PC-9 (cell line): ENCODE measurements around the gene NEUROD2. TPM values are rescaled to one million over a fixed set of nuclear protein-coding genes. Genes with fewer than 3 reads are reported as not detected.

Experiments used
- BruUV-seq: library from RNA; stranded (reverse); fragments of 400-500 nt; replicated peaks from 2 replicates; lab custom pipeline; 2021; lab: Mats Ljungman, UMichigan
- CTCF ChIA-PET: fragments of 300-600 bp; sonication (Branson Sonifier 250); formaldehyde crosslinking; loops from one replicate; lab custom pipeline; 2022; ENCODE audit warnings: antibody characterized with exemption; lab: Charles Lee
- POLR2A ChIA-PET: fragments of 300-600 bp; sonication (Branson Sonifier 250); formaldehyde crosslinking; loops from one replicate; lab custom pipeline; 2022; ENCODE audit warnings: antibody characterized with exemption; ENCODE audit not compliant: unreplicated experiment; lab: Charles Lee
- DNase-seq, 2 experiments: peaks; one replicate each; pipeline versions ENCODE4 v3.0.0 to v3.0.0-alpha.2; 2015 to 2022; ENCODE audit warnings: mixed read lengths in 1 of 2
- H2AFZ ChIP-seq: fragments of 200-600 bp; sonication (generic); 2 replicates; pipeline ENCODE4 v1.8.1; 2017; ENCODE audit warnings: antibody characterized with exemption
- H3F3A ChIP-seq: fragments of 200-600 bp; sonication (generic); 2 replicates; pipeline ENCODE4 v1.8.1; 2017; ENCODE audit warnings: antibody characterized with exemption, mild to moderate bottlenecking, low read depth; ENCODE audit not compliant: insufficient read depth
- H3K27ac ChIP-seq: fragments of 200-600 bp; sonication (generic); 2 replicates; pipeline ENCODE4 v1.6.1; 2016; ENCODE audit warnings: mixed run types
- H3K27me3 ChIP-seq: fragments of 200-600 bp; sonication (generic); 2 replicates; pipeline ENCODE4 v1.6.1; 2016; ENCODE audit warnings: low read depth, mixed run types; ENCODE audit not compliant: insufficient read depth
- H3K36me3 ChIP-seq: fragments of 200-600 bp; sonication (generic); 2 replicates; pipeline ENCODE4 v1.6.1; 2016; ENCODE audit warnings: low read depth, mixed run types
- H3K4me1 ChIP-seq: fragments of 200-600 bp; sonication (generic); replicated peaks from 2 replicates; pipeline ENCODE4 v1.6.1; 2016; ENCODE audit warnings: mixed run types; ENCODE audit not compliant: insufficient read depth
- H3K4me2 ChIP-seq: fragments of 200-600 bp; sonication (generic); 2 replicates; pipeline ENCODE4 v1.6.1; 2017; ENCODE audit warnings: mixed run types
- H3K4me3 ChIP-seq: fragments of 200-600 bp; sonication (generic); 2 replicates; pipeline ENCODE4 v1.6.1; 2016; ENCODE audit warnings: mixed run types
- H3K79me2 ChIP-seq: fragments of 200-600 bp; sonication (generic); 2 replicates; pipeline ENCODE4 v1.6.1; 2017; ENCODE audit warnings: low read depth, mixed run types
- H3K9me2 ChIP-seq: fragments of 200-600 bp; sonication (generic); 2 replicates; pipeline ENCODE4 v1.8.1; 2017; ENCODE audit warnings: mild to moderate bottlenecking; ENCODE audit not compliant: insufficient read depth
- H3K9me3 ChIP-seq: fragments of 200-600 bp; sonication (generic); 2 replicates; pipeline ENCODE4 v1.8.1; 2016; ENCODE audit warnings: low read depth; ENCODE audit not compliant: insufficient read depth
- H4K20me1 ChIP-seq: fragments of 200-600 bp; sonication (generic); 2 replicates; pipeline ENCODE4 v1.8.1; 2017; ENCODE audit not compliant: insufficient read depth
- CTCF ChIP-seq: fragments of 200-600 bp; sonication (generic); conservative IDR thresholded peaks from 2 replicates; pipeline ENCODE4 v1.6.1; 2017; ENCODE audit warnings: mixed run types, antibody characterized with exemption, mild to moderate bottlenecking, moderate library complexity
- EZH2 ChIP-seq: fragments of 200-600 bp; sonication (generic); IDR thresholded peaks from 2 replicates; pipeline ENCODE4 v1.8.0; 2017; ENCODE audit warnings: antibody characterized with exemption, low read depth
- intact Hi-C: fragments of 100-400 bp; cut with micrococcal nuclease; formaldehyde crosslinking; loops from one replicate; pipeline ENCODE4 v1.10.0; 2022; ENCODE audit not compliant: unreplicated experiment
- total RNA-seq: library from RNA; stranded (reverse); gene quantifications from 2 replicates; pipeline ENCODE4 v1.2.3, GENCODE V29; 2021

The NEUROD2 gene
- total RNA-seq, 1 experiment from 2014 or later, result not detected

GRCh38 chr17:39582658-39583057 lies 25.1 kb downstream of the NEUROD2 start:
- Histone ChIP-seq H3K9me3 (no peaks in the 10 kb centered on the region), H3K79me2 (no peaks in the 10 kb centered on the region), H3K4me1 (no peaks in the 10 kb centered on the region), H3K36me3 (no peaks in the 10 kb centered on the region), H3K4me3 (no peak overlapping the region), H3K9me2 (no peaks in the 10 kb centered on the region), H4K20me1 (no peaks in the 10 kb centered on the region), H2AFZ (no peak overlapping the region), H3K27me3 (peaks cover 16% of the 10 kb centered on the region), H3K4me2 (no peak overlapping the region), H3K27ac (no peak overlapping the region), H3F3A (no peaks in the 10 kb centered on the region)
- intact Hi-C loops, result no loop called here
- no TSS peak for BruUV-seq
- TF ChIP-seq CTCF (no peak), EZH2 (no peak)
- ChIA-PET CTCF (no interaction called here), POLR2A (no interaction called here)
- DNase-seq, result no peak

- no peak overlapping the region for H3K27ac ChIP-seq
- ChIA-PET CTCF (no interaction called here), POLR2A (no interaction called here)
- no peaks in the 10 kb centered on the region for H3K36me3 ChIP-seq
- no peak overlapping the region for H2AFZ ChIP-seq
- H3K4me3 ChIP-seq, result no peak overlapping the region
- intact Hi-C loops, result no loop called here
- H3K9me2 ChIP-seq, result no peaks in the 10 kb centered on the region
- no peaks in the 10 kb centered on the region for H3F3A ChIP-seq
- TF ChIP-seq EZH2 (no peak), CTCF (no peak)
- H3K9me3 ChIP-seq, result no peaks in the 10 kb centered on the region
- no TSS peak for BruUV-seq
- H4K20me1 ChIP-seq, result no peaks in the 10 kb centered on the region
- H3K4me1 ChIP-seq, result no peaks in the 10 kb centered on the region
- H3K4me2 ChIP-seq, result no peak overlapping the region
- DNase-seq, result no peak
- H3K27me3 ChIP-seq, result peaks cover 17% of the 10 kb centered on the region; the same call in 1 of the 2 replicates
- H3K79me2 ChIP-seq, result no peaks in the 10 kb centered on the region
These were observed 26.0 kb downstream of the NEUROD2 start for GRCh38 chr17:39581759-39582085.

GRCh38 chr17:39581071-39581758 lies 26.5 kb downstream of the NEUROD2 start:
- no TSS peak for BruUV-seq
- H3K27ac ChIP-seq, result no peak overlapping the region

More at GRCh38 chr17:39581071-39581758, 26.5 kb downstream of the NEUROD2 start:
- ChIA-PET POLR2A (interaction anchor here (0.6 kb wide), 1 partner anchor 456 kb away, joined by 9 read pairs; no protein-coding TSS in a partner anchor), CTCF (no interaction called here)
- intact Hi-C loops, result no loop called here
- Histone ChIP-seq H3K79me2 (no peaks in the 10 kb centered on the region), H4K20me1 (no peaks in the 10 kb centered on the region), H3K9me3 (no peaks in the 10 kb centered on the region), H3K4me2 (no peak overlapping the region), H2AFZ (no peak overlapping the region), H3K4me3 (no peak overlapping the region), H3K36me3 (no peaks in the 10 kb centered on the region), H3K27me3 (peaks cover 17% of the 10 kb centered on the region; the same call in 1 of the 2 replicates), H3K9me2 (no peaks in the 10 kb centered on the region), H3K4me1 (no peaks in the 10 kb centered on the region), H3F3A (no peaks in the 10 kb centered on the region)
- DNase-seq, result no peak
- no peak for TF ChIP-seq EZH2
- no peak for TF ChIP-seq CTCF
